ENCODE results near the gene CMC4.

DNA sequence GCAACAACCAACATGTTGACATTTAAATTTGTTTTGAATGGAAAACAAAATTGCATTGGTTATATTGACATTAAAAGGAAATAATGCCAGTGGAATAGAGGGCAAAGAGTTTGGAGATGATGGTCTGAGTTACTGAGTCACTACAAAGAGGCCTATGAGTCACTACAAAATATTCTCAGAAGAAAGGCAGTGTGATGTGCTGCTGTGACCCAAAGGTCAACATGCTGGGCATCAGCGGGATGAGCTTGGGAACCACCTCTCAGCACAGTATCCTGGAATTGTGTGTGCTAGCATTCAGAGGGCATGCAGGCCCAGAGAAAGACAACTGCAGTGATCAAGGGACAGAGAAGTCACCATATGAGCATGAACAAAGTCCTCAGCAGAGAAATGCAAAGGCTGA lies 2.8 kb downstream of the CMC4 start:
- TF ChIP-seq, protein P1, sequence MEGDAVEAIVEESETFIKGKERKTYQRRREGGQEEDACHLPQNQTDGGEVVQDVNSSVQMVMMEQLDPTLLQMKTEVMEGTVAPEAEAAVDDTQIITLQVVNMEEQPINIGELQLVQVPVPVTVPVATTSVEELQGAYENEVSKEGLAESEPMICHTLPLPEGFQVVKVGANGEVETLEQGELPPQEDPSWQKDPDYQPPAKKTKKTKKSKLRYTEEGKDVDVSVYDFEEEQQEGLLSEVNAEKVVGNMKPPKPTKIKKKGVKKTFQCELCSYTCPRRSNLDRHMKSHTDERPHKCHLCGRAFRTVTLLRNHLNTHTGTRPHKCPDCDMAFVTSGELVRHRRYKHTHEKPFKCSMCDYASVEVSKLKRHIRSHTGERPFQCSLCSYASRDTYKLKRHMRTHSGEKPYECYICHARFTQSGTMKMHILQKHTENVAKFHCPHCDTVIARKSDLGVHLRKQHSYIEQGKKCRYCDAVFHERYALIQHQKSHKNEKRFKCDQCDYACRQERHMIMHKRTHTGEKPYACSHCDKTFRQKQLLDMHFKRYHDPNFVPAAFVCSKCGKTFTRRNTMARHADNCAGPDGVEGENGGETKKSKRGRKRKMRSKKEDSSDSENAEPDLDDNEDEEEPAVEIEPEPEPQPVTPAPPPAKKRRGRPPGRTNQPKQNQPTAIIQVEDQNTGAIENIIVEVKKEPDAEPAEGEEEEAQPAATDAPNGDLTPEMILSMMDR (conservative IDR thresholded peaks at IDR 0.05; ENCODE audit: low read length), result no peak
- TF ChIP-seq EZH2phosphoT487 (IDR thresholded peaks at IDR 0.05; ENCODE audit: borderline replicate concordance, low read depth, low read length), result no peak

Data from OCI-LY7 (cell line).